ENCODE results near the gene CACNB3. TPM values are rescaled to one million over a fixed set of nuclear protein-coding genes. Genes with fewer than 3 reads are reported as not detected.
A peak's percentile ranks its signal among the peaks of the same experiment; 100 is the strongest.

The CACNB3 gene
- polyA plus RNA-seq, 3 donors, result 0.84 to 6.3 (median 1.5) TPM

DNA sequence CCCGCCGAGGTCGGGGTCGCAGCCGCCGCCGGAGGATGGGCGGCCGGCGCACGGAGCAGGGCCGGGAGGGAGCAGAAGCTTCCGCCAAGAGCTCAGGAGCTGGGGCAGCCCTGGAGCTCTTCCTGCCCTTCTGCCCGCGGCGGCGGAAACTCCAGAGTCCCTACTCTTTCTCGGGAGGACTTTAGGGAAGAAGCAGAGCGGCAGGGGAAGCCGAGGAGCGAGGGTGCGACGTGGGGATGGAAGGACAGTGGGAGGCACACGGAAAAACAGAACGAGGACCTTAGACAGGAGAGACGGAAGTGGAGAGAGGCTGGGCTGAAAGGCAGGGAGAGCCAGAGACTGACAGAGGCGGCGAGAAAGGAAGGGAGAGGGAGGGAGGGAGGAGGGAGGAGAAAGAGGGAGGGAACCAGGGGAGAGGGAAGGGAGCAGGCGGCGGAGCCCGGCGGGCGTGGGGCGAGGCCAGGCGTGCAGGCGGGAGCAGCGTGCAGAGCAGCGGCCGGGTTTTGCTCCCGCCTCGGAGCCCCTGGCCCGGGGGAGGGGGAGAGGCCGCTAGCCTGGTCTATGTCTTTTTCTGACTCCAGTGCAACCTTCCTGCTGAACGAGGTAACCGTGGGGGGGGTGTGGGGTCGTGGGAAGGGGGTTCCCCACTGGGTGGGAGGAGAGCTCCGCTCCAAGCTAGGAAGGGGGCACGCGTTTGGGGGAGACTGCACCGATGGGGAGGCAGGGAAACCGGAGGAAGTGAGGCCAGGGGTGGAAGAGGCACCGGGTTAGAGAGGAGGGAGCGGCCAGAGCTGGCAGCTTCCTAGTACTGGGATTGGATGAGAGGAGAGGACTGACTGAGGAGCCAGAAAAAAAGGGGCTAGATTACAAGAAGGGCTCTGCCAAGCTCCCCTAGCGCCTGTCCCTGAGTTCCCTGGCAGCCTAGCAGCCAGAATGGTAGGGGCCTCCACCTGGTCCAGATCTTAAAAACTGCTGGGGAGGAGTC lies 2.9 kb upstream of the CACNB3 start:
- H3K4me2 ChIP-seq (replicated peaks; ENCODE audit: extremely low read depth, low read length, poor library complexity, severe bottlenecking), result peak overlapping the region; percentile 98
- H3K9me3 Mint-ChIP-seq, result peaks cover 0 to 5% (median 0%) of the 10 kb centered on the region in 7 donors
- H3K9ac ChIP-seq (ENCODE audit: insufficient read depth, low read length, poor library complexity, severe bottlenecking), result peak overlapping the region; percentile 69
- H3K36me3 ChIP-seq (replicated peaks in 1 of 2; ENCODE audit: control insufficient read depth in 1 of 2, insufficient read depth in 2 of 2, low read length in 2 of 2), result no peaks in the 10 kb centered on the region
- H3K4me1 Mint-ChIP-seq, result peaks cover 35% of the 10 kb centered on the region
- TF ChIP-seq, protein P1, sequence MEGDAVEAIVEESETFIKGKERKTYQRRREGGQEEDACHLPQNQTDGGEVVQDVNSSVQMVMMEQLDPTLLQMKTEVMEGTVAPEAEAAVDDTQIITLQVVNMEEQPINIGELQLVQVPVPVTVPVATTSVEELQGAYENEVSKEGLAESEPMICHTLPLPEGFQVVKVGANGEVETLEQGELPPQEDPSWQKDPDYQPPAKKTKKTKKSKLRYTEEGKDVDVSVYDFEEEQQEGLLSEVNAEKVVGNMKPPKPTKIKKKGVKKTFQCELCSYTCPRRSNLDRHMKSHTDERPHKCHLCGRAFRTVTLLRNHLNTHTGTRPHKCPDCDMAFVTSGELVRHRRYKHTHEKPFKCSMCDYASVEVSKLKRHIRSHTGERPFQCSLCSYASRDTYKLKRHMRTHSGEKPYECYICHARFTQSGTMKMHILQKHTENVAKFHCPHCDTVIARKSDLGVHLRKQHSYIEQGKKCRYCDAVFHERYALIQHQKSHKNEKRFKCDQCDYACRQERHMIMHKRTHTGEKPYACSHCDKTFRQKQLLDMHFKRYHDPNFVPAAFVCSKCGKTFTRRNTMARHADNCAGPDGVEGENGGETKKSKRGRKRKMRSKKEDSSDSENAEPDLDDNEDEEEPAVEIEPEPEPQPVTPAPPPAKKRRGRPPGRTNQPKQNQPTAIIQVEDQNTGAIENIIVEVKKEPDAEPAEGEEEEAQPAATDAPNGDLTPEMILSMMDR (IDR thresholded peaks at IDR 0.05), result no peak
- no peaks in the 10 kb centered on the region for H4K20me1 ChIP-seq (ENCODE audit: insufficient read depth, low read length)
- H3K4me3 Mint-ChIP-seq, result peak overlapping the region; percentile 96 to 99
- no peaks in the 10 kb centered on the region for H3K9me3 ChIP-seq (replicated peaks in 1 of 2; ENCODE audit: control insufficient read depth in 1 of 2, insufficient read depth in 1 of 2, low read length in 2 of 2)
- peaks cover 0 to 7% of the 10 kb centered on the region in 2 donors for H3K36me3 Mint-ChIP-seq
- peak overlapping the region; percentile 100 for H2AFZ ChIP-seq (ENCODE audit: insufficient read depth, low read depth, low read length, poor library complexity, severe bottlenecking)
- DNase-seq, result peak; percentile 34 to 47 (median 44)
- H3K4me3 ChIP-seq (replicated peaks in 1 of 3; ENCODE audit: low read depth in 2 of 3, low read length in 3 of 3), result peak overlapping the region; percentile 53 to 95 (median 66)
- intact Hi-C loops (cut with micrococcal nuclease), result no loop called here
- H3K27ac Mint-ChIP-seq, result peak overlapping the region; percentile 37 to 92 (median 78)
- H3K27me3 ChIP-seq (ENCODE audit: control insufficient read depth in 2 of 2, insufficient read depth in 2 of 2, low read length in 2 of 2), result peaks cover 17 to 39% of the 10 kb centered on the region in 2 donors
- WGBS (ENCODE audit: insufficient coverage), result under 1% methylated on average over 52 of the region's 54 CpGs
- peaks cover 25 to 39% of the 10 kb centered on the region in 2 donors for H3K4me1 ChIP-seq (ENCODE audit: control insufficient read depth in 1 of 2, insufficient read depth in 2 of 2, low read length in 2 of 2)
- peak overlapping the region in 1 of 2 donors; percentile 66 for H3K27ac ChIP-seq (ENCODE audit: low read depth in 1 of 2, low read length in 2 of 2)
- no peaks in the 10 kb centered on the region for H3K79me2 ChIP-seq (ENCODE audit: insufficient read depth, low read length)
- H3K27me3 Mint-ChIP-seq (ENCODE audit: low read depth in 3 of 3), result peaks cover 30 to 46% (median 40%) of the 10 kb centered on the region in 3 donors

DNA sequence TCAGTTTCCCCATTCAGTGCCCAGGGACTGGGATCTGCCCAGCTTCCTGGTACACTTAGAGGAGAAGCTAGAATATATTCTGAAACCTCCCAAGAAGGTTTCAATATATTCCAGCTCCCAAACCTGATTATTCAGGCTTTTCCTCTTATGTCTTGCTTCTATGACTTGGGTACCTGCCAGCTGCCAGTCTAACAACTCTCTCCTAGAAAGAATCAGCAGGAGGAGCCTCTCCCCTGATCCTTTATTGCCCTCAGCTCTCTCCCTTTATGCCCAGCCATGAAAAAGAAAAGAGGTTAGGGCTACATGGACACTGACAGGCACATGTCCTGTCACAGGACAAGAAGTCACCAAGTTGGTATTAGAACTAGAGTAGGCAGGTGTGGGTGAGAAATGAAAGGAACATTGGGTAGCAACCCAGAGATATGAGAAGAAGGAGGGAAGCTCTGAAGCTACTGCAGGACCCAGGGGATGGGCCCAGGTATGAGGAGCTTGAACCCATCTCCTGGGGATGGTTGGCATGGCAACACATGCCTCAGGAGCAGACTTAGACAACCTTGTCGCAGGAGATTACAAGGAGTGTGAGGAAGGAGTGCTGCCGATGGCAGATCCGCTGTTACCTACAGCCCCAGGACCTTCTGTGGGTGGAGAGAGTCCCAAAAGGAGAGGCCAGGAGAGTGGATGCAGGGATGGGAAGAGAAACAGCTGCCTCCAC lies 2.0 kb upstream of the CACNB3 start:
- Mint-ChIP-seq H3K36me3 (peaks cover 0 to 7% of the 10 kb centered on the region in 2 donors), H3K9me3 (peaks cover 0 to 5% (median 0%) of the 10 kb centered on the region in 7 donors), H3K27ac (no peak overlapping the region), H3K27me3 (ENCODE audit: low read depth in 3 of 3) (peaks cover 35 to 49% (median 39%) of the 10 kb centered on the region in 3 donors), H3K4me3 (peak overlapping the region; percentile 96 to 99), H3K4me1 (peaks cover 35% of the 10 kb centered on the region)
- peaks cover 25 to 39% of the 10 kb centered on the region in 2 donors for H3K4me1 ChIP-seq (ENCODE audit: control insufficient read depth in 1 of 2, insufficient read depth in 2 of 2, low read length in 2 of 2)
- H3K36me3 ChIP-seq (replicated peaks in 1 of 2; ENCODE audit: control insufficient read depth in 1 of 2, insufficient read depth in 2 of 2, low read length in 2 of 2), result no peaks in the 10 kb centered on the region
- intact Hi-C loops (cut with micrococcal nuclease), result no loop called here
- no CpG with 5 or more reads among the region's 3 CpGs for WGBS (ENCODE audit: insufficient coverage)
- H3K79me2 ChIP-seq (ENCODE audit: insufficient read depth, low read length), result no peaks in the 10 kb centered on the region
- H4K20me1 ChIP-seq (ENCODE audit: insufficient read depth, low read length), result no peaks in the 10 kb centered on the region
- H3K9me3 ChIP-seq (replicated peaks in 1 of 2; ENCODE audit: control insufficient read depth in 1 of 2, insufficient read depth in 1 of 2, low read length in 2 of 2), result no peaks in the 10 kb centered on the region
- no peak overlapping the region for H3K27ac ChIP-seq (ENCODE audit: low read depth in 1 of 2, low read length in 2 of 2)
- H2AFZ ChIP-seq (ENCODE audit: insufficient read depth, low read depth, low read length, poor library complexity, severe bottlenecking), result peak overlapping the region; percentile 100
- H3K27me3 ChIP-seq (ENCODE audit: control insufficient read depth in 2 of 2, insufficient read depth in 2 of 2, low read length in 2 of 2), result peaks cover 17 to 40% of the 10 kb centered on the region in 2 donors
- TF ChIP-seq, protein P1 (IDR thresholded peaks at IDR 0.05), result no peak
- peak in 1 of 3 donors; percentile 1 for DNase-seq
- H3K4me2 ChIP-seq (replicated peaks; ENCODE audit: extremely low read depth, low read length, poor library complexity, severe bottlenecking), result peak overlapping the region; percentile 98
- H3K9ac ChIP-seq (ENCODE audit: insufficient read depth, low read length, poor library complexity, severe bottlenecking), result no peak overlapping the region
- peak overlapping the region in 1 of 3 experiments; percentile 95 for H3K4me3 ChIP-seq (replicated peaks in 1 of 3; ENCODE audit: low read depth in 2 of 3, low read length in 3 of 3)

All from CD14-positive monocyte (primary cell).